Measurements from ENCODE around the gene PHF21A. TPM values are rescaled to one million over a fixed set of nuclear protein-coding genes. Genes with fewer than 3 reads are reported as not detected.
"Not testable (repeated sequence)": the region's sequence is repeated elsewhere in the genome, so short reads cannot be mapped to it uniquely, and the experiment has no call there.

PHF21A gene
- polyA plus RNA-seq, 1 donor (not counting 4 experiments of a cell fraction or from before 2014, with no cell fraction given) = 16.1 TPM

- dilution Hi-C loops (cut with MboI; ENCODE audit: extremely low pct_ligation_motif_present, low sequenced_read_pairs) = no loop called here
- no peaks in the 10 kb centered on the region for H3K9me3 ChIP-seq (ENCODE audit: control insufficient read depth, low read depth, low read length)
- H3K27ac ChIP-seq (ENCODE audit: control insufficient read depth, insufficient read depth, low read length) = no peak overlapping the region
- no peak overlapping the region for H3K9ac ChIP-seq (ENCODE audit: control insufficient read depth, extremely low read depth, insufficient read depth, low read length)
- H3K36me3 ChIP-seq (ENCODE audit: control insufficient read depth in 2 of 2, extremely low read depth in 1 of 2, insufficient read depth in 2 of 2, low read length in 2 of 2) = peaks cover 0 to 2% of the 10 kb centered on the region in 2 experiments
- H3K27me3 ChIP-seq (ENCODE audit: control insufficient read depth, extremely low read depth, insufficient read depth, low read length) = no peaks in the 10 kb centered on the region
- DNase-seq (ENCODE audit: low read depth, low spot score) (no peak), FAIRE-seq (peak; percentile 39)
- no peak overlapping the region for H3K4me3 ChIP-seq (ENCODE audit: control insufficient read depth in 2 of 3, extremely low read depth in 1 of 3, insufficient read depth in 2 of 3, low read depth in 1 of 3, low read length in 3 of 3)
- no peak overlapping the region for H2AFZ ChIP-seq (ENCODE audit: control insufficient read depth, low read length)
- peak overlapping the region; percentile 29 for H3K4me2 ChIP-seq (ENCODE audit: control insufficient read depth, extremely low read depth, insufficient read depth, low read depth, low read length)
- H4K20me1 ChIP-seq (ENCODE audit: control insufficient read depth, extremely low read depth, insufficient read depth, low read length) = no peaks in the 10 kb centered on the region
- H3K4me1 ChIP-seq (ENCODE audit: control insufficient read depth, extremely low read depth, insufficient read depth, low read length) = peaks cover 6% of the 10 kb centered on the region
- H3K79me2 ChIP-seq (ENCODE audit: control insufficient read depth, insufficient read depth, low read length) = no peaks in the 10 kb centered on the region
- TF ChIP-seq EZH2 (IDR thresholded peaks at IDR 0.05; ENCODE audit: low read length) = no peak
- no peaks in the 10 kb centered on the region for H3K9me1 ChIP-seq (ENCODE audit: control insufficient read depth, extremely low read depth, insufficient read depth, low read length)
Measured at GRCh38 chr11:45982656-45983470, 138.4 kb downstream of the PHF21A start.

DNA sequence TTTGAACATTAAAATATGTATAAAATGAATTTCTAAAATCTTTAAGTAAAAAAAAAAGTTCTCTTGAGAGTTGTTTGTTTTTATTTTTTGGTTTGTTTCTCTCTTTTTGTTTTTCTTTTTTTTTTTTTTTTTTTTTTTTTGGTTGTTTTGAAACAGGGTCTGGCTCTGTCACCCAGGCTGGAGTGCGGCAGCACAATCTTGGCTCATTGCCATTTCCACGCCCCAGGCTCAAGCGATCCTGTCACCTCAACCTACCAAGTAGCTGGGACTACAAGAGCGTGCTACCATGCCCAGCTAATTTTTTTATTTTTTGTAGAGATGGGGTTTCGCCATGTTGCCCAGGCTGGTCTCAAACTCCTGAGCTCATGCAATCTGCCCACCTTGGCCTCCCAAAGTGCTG, 139.4 kb downstream of the PHF21A start:
- H3K9me1 ChIP-seq (ENCODE audit: control insufficient read depth, extremely low read depth, insufficient read depth, low read length); DNase-seq (ENCODE audit: low read depth, low spot score); H3K27ac ChIP-seq (ENCODE audit: control insufficient read depth, insufficient read depth, low read length); H3K27me3 ChIP-seq (ENCODE audit: control insufficient read depth, extremely low read depth, insufficient read depth, low read length); H3K9ac ChIP-seq (ENCODE audit: control insufficient read depth, extremely low read depth, insufficient read depth, low read length); H3K4me1 ChIP-seq (ENCODE audit: control insufficient read depth, extremely low read depth, insufficient read depth, low read length); H3K4me3 ChIP-seq (ENCODE audit: control insufficient read depth in 2 of 3, extremely low read depth in 1 of 3, insufficient read depth in 2 of 3, low read depth in 1 of 3, low read length in 3 of 3); H2AFZ ChIP-seq (ENCODE audit: control insufficient read depth, low read length); H4K20me1 ChIP-seq (ENCODE audit: control insufficient read depth, extremely low read depth, insufficient read depth, low read length); FAIRE-seq; H3K79me2 ChIP-seq (ENCODE audit: control insufficient read depth, insufficient read depth, low read length); H3K36me3 ChIP-seq (ENCODE audit: control insufficient read depth in 2 of 2, extremely low read depth in 1 of 2, insufficient read depth in 2 of 2, low read length in 2 of 2); H3K9me3 ChIP-seq (ENCODE audit: control insufficient read depth, low read depth, low read length); dilution Hi-C loops (cut with MboI; ENCODE audit: extremely low pct_ligation_motif_present, low sequenced_read_pairs); H3K4me2 ChIP-seq (ENCODE audit: control insufficient read depth, extremely low read depth, insufficient read depth, low read depth, low read length): not testable (repeated sequence)

DNA sequence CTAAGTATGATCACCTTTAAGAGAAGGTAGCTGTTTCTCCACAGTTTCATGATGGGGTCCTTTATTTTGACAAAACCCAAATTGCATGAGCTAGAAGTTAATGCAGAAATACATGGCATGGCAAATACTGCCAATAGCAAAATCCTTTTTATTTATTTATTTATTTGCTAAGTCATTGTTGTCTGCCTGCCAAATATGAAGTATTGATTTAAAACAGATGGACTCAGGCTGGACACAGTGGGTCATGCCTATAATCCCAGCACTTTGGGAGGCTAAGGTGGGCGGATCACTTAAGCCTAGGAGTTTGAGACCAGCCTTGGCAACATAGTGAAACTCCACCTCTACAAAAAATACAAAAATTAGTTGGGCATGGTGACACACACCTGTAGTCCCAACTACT, 146.4 kb downstream of the PHF21A start:
- FAIRE-seq = no peak
- dilution Hi-C loops (cut with MboI; ENCODE audit: extremely low pct_ligation_motif_present, low sequenced_read_pairs) = no loop called here

More for the DNA sequence above, 146.4 kb downstream of the PHF21A start:
- Histone ChIP-seq H3K27me3 (ENCODE audit: control insufficient read depth, extremely low read depth, insufficient read depth, low read length) (no peaks in the 10 kb centered on the region), H3K36me3 (ENCODE audit: control insufficient read depth in 2 of 2, extremely low read depth in 1 of 2, insufficient read depth in 2 of 2, low read length in 2 of 2) (peaks cover 5 to 8% of the 10 kb centered on the region in 2 experiments), H3K9me3 (ENCODE audit: control insufficient read depth, low read depth, low read length) (no peaks in the 10 kb centered on the region), H3K79me2 (ENCODE audit: control insufficient read depth, insufficient read depth, low read length) (no peaks in the 10 kb centered on the region), H3K9ac (ENCODE audit: control insufficient read depth, extremely low read depth, insufficient read depth, low read length) (no peak overlapping the region), H2AFZ (ENCODE audit: control insufficient read depth, low read length) (no peak overlapping the region), H3K4me1 (ENCODE audit: control insufficient read depth, extremely low read depth, insufficient read depth, low read length) (no peaks in the 10 kb centered on the region), H3K4me2 (ENCODE audit: control insufficient read depth, extremely low read depth, insufficient read depth, low read depth, low read length) (no peak overlapping the region), H3K27ac (ENCODE audit: control insufficient read depth, insufficient read depth, low read length) (no peak overlapping the region), H3K9me1 (ENCODE audit: control insufficient read depth, extremely low read depth, insufficient read depth, low read length) (no peaks in the 10 kb centered on the region), H4K20me1 (ENCODE audit: control insufficient read depth, extremely low read depth, insufficient read depth, low read length) (no peaks in the 10 kb centered on the region), H3K4me3 (ENCODE audit: control insufficient read depth in 2 of 3, extremely low read depth in 1 of 3, insufficient read depth in 2 of 3, low read depth in 1 of 3, low read length in 3 of 3) (no peak overlapping the region)
- DNase-seq (ENCODE audit: low read depth, low spot score) = no peak
- TF ChIP-seq EZH2 (IDR thresholded peaks at IDR 0.05; ENCODE audit: low read length) (no peak), CTCF (optimal IDR thresholded peaks at IDR 0.05 in 1 of 3, IDR thresholded peaks at IDR 0.05 in 1 of 3, conservative IDR thresholded peaks at IDR 0.05 in 1 of 3; ENCODE audit: extremely low read depth in 1 of 3, insufficient read depth in 2 of 3, low read length in 3 of 3) (no peak)

All from keratinocyte (primary cell).